A549 (cell line): ENCODE results near the gene INTS7. TPM values are rescaled to one million over a fixed set of nuclear protein-coding genes. Genes with fewer than 3 reads are reported as not detected.
"Not testable (repeated sequence)": the region's sequence is repeated elsewhere in the genome, so short reads cannot be mapped to it uniquely, and the experiment has no call there.

Experiments used
- ATAC-seq, 2 experiments: fragments of 200-7000 bp in 1 of 2; fragments of >200 bp in 1 of 2; cut with Nextera tagmentation in 1 of 2; cut with Tn5 transposase in 1 of 2; 3 replicates each; pipeline versions ENCODE4 v1.8.0 to v1.9.1; 2018 to 2020; ENCODE audit warnings: mild to moderate bottlenecking in 1 of 2, moderate library complexity in 1 of 2
- CTCF ChIA-PET: fragments of 300-600 bp; sonication (Branson Sonifier 250); formaldehyde crosslinking; extraction: SDS; loops from one replicate; lab custom pipeline; 2021; ENCODE audit warnings: antibody characterized with exemption, inconsistent platforms; lab: Yijun Ruan, JAX
- POLR2A ChIA-PET: fragments of 350-600 bp; formaldehyde crosslinking; extraction: SDS; loops from one replicate; lab custom pipeline; 2021; ENCODE audit warnings: antibody characterized with exemption, inconsistent platforms; lab: Yijun Ruan, JAX
- DNase-seq, 2 experiments: peaks; one replicate each; pipeline versions ENCODE4 v3.0.0 to v3.0.0-alpha.2; 2011 to 2016; ENCODE audit warnings: low read depth in 1 of 2, low spot score in 1 of 2
- FAIRE-seq: peaks from 2 replicates; lab custom pipeline; 2011; peaks lifted over from hg19 to GRCh38; lab: Jason Lieb, UNC
- H3K27ac ChIP-seq, 2 experiments: fragments of >200 bp; sonication (Bioruptor Twin); formaldehyde crosslinking; 3 replicates each; pipeline ENCODE4 v1.5.1; 2016 to 2017
- H3K4me1 ChIP-seq: fragments of >200 bp; sonication (Bioruptor Twin); formaldehyde crosslinking; 3 replicates; pipeline ENCODE4 v1.6.1; 2016
- H3K4me2 ChIP-seq: fragments of >200 bp; sonication (Bioruptor Twin); formaldehyde crosslinking; 3 replicates; pipeline ENCODE4 v1.6.1; 2016
- H3K4me3 ChIP-seq: fragments of >200 bp; sonication (Bioruptor Twin); formaldehyde crosslinking; 3 replicates; pipeline ENCODE4 v1.5.1; 2016
- H3K9me3 ChIP-seq: fragments of >200 bp; sonication (Bioruptor Twin); formaldehyde crosslinking; 3 replicates; pipeline ENCODE4 v1.6.1; 2016
- CEBPB ChIP-seq, 2 experiments: fragments of >200 bp in 1 of 2; sonication (Bioruptor Twin) in 1 of 2; formaldehyde crosslinking in 1 of 2; IDR thresholded peaks; 2 replicates each; pipeline ENCODE4 v1.6.1; 2012 to 2016
- FOXS1 ChIP-seq: fragments of 250-450 bp; sonication (Bioruptor Pico); IDR thresholded peaks from 2 replicates; pipeline ENCODE4 v1.5.0; 2020; ENCODE audit warnings: mild to moderate bottlenecking, moderate library complexity
- GATA3 ChIP-seq: IDR thresholded peaks from 2 replicates; pipeline ENCODE4 v1.6.1; 2012; ENCODE audit warnings: borderline replicate concordance
- HEYL ChIP-seq: fragments of 250-450 bp; sonication (Bioruptor Pico); IDR thresholded peaks from 2 replicates; pipeline ENCODE4 v1.8.0; 2021; ENCODE audit warnings: mild to moderate bottlenecking, moderate library complexity
- JUN ChIP-seq, 2 experiments: fragments of >200 bp; sonication (Bioruptor Twin); formaldehyde crosslinking; IDR thresholded peaks; 2 replicates in 1 of 2; 3 replicates in 1 of 2; pipeline ENCODE4 v1.6.1; 2016 to 2017
- JUNB ChIP-seq: fragments of >200 bp; sonication (Bioruptor Twin); formaldehyde crosslinking; IDR thresholded peaks from 2 replicates; pipeline ENCODE4 v1.6.1; 2016
- MYC ChIP-seq: IDR thresholded peaks from 2 replicates; pipeline ENCODE4 v1.6.1; 2012; ENCODE audit warnings: mild to moderate bottlenecking, inconsistent platforms, low read length, improper control_type of control experiment, borderline replicate concordance
- RARB ChIP-seq: fragments of 250-450 bp; sonication (Bioruptor Pico); IDR thresholded peaks from 2 replicates; pipeline ENCODE4 v1.8.0; 2021; ENCODE audit warnings: mild to moderate bottlenecking, moderate library complexity
- RCOR1 ChIP-seq: fragments of 150-350 bp; IDR thresholded peaks from 2 replicates; pipeline ENCODE4 v1.6.1; 2014; ENCODE audit warnings: antibody characterized with exemption, low read length, low read depth
- SREBF2 ChIP-seq: fragments of 450-650 bp; IDR thresholded peaks from 2 replicates; pipeline ENCODE4 v1.6.1; 2014; ENCODE audit warnings: mild to moderate bottlenecking, moderate library complexity
- WGBS: methylation state at CpG from one replicate; pipeline ENCODE4 v1.1.6; 2017; ENCODE audit errors: missing lambda C conversion rate; 5-methylcytosine and 5-hydroxymethylcytosine counted together
- polyA plus RNA-seq, 4 experiments: library from polyadenylated mRNA; depleted of rRNA in 3 of 4; stranded (reverse); fragments of >200 nt; fragmentation: RNase III in 1 of 4; extraction: RNeasy Plus Mini Kit Qiagen cat#74134 plus additional on column Dnase treatment in 1 of 4; gene quantifications; 2 replicates in 3 of 4; 3 replicates in 1 of 4; pipeline ENCODE4 v1.2.3, GENCODE V29; 2011 to 2017
- TF ChIP-seq, protein P1 (sequence below): fragments of 200-600 bp; sonication (generic); IDR thresholded peaks from 2 replicates; pipeline ENCODE4 v1.6.1; 2016; ENCODE audit warnings: antibody characterized with exemption, mild to moderate bottlenecking, moderate library complexity
- TF ChIP-seq, protein P2 (sequence below): IDR thresholded peaks from 2 replicates; pipeline ENCODE4 v1.6.1; 2012; ENCODE audit warnings: low read depth, borderline replicate concordance

Gene INTS7
- polyA plus RNA-seq, 2 of the 4 experiments (the other 2 are of a cell fraction): 21.5 to 47.2 TPM

DNA sequence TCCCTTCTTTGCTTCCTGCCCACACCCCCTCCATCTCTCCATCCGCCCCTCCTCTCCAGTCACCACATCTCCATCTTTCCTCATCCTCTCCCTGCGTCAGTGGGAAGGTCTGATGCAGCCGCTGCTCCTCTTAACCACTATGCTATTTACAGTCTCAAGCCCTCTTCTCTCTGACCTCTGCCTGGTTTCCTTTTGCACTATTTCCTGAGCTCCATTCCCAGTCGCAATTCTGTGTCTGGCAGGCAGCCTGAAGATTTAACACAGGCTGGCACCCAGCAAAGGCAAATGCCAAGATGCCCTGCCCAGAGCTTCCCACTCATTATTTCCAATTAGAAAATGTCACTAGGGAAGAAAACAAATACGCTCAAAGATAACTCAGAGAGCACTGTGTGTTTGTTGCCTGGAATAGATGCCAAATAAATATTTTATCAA lies 115.2 kb downstream of the INTS7 start (continued):
- no peak for TF ChIP-seq RCOR1
- peak; percentile 67 to 85; a peak in 4 of 5 replicates for TF ChIP-seq JUN (IDR thresholded peaks at IDR 0.05)
- TF ChIP-seq GATA3: peak; percentile 74
- no peak for TF ChIP-seq RARB (CRISPR knock-in tag)
- TF ChIP-seq, protein P1, sequence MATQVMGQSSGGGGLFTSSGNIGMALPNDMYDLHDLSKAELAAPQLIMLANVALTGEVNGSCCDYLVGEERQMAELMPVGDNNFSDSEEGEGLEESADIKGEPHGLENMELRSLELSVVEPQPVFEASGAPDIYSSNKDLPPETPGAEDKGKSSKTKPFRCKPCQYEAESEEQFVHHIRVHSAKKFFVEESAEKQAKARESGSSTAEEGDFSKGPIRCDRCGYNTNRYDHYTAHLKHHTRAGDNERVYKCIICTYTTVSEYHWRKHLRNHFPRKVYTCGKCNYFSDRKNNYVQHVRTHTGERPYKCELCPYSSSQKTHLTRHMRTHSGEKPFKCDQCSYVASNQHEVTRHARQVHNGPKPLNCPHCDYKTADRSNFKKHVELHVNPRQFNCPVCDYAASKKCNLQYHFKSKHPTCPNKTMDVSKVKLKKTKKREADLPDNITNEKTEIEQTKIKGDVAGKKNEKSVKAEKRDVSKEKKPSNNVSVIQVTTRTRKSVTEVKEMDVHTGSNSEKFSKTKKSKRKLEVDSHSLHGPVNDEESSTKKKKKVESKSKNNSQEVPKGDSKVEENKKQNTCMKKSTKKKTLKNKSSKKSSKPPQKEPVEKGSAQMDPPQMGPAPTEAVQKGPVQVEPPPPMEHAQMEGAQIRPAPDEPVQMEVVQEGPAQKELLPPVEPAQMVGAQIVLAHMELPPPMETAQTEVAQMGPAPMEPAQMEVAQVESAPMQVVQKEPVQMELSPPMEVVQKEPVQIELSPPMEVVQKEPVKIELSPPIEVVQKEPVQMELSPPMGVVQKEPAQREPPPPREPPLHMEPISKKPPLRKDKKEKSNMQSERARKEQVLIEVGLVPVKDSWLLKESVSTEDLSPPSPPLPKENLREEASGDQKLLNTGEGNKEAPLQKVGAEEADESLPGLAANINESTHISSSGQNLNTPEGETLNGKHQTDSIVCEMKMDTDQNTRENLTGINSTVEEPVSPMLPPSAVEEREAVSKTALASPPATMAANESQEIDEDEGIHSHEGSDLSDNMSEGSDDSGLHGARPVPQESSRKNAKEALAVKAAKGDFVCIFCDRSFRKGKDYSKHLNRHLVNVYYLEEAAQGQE: no peak
- no peak for TF ChIP-seq MYC
- TF ChIP-seq FOXS1 (CRISPR knock-in tag): no peak
- peak in 1 of 2 experiments; percentile 21; a peak in 2 of 4 replicates for TF ChIP-seq CEBPB (IDR thresholded peaks at IDR 0.05)
- TF ChIP-seq SREBF2: no peak
- TF ChIP-seq JUNB: peak; percentile 61
- TF ChIP-seq HEYL (CRISPR knock-in tag): peak; percentile 24; the same call in 1 of the 2 replicates

DNA sequence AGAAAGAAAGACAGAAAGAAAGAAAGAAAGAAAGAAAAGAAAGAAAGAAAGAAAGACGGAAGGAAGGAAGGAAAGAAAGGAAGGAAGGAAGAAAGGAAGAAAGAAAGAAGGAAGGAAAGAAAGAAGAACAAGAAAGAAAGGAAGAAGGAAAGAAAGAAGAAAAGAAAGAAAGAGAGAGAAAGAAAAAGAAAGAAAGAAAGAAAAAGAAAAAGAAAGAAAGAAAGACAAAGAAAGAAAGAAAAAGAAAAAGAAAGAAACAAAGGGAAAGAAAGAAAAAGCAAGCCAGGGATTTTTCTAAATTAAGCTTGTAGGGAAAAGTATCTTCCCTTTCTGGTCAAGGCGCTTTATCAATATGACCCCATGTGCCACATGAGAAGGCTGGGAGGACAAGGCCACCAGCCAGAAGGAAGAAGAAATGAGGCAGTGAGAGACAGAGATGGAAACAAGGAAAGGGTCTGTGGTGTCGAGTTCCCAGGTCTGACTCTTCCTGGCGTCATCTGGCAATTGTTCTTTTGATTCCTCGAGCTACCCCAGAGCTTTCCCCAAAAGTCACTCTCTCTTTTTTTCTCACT lies 116.4 kb downstream of the INTS7 start:
- no peak overlapping the region for H3K4me3 ChIP-seq
- ATAC-seq (no peak), FAIRE-seq (no peak), DNase-seq (no peak)
- POLR2A ChIA-PET: interaction anchor here (0.6 kb wide), 1 partner anchor 94 kb away, joined by 4 read pairs; no protein-coding TSS in a partner anchor
- CTCF ChIA-PET: interaction anchor here (0.6 to 2.7 kb wide), 4 partner anchors 26 to 222 kb away, joined by 3 to 9 read pairs (median 4); no protein-coding TSS in a partner anchor
- H3K4me1 ChIP-seq: peaks cover 53% of the 10 kb centered on the region
- WGBS: 90% methylated on average over 4 of the region's 5 CpGs
- TF ChIP-seq, protein P1: no peak
- TF ChIP-seq, protein P2, sequence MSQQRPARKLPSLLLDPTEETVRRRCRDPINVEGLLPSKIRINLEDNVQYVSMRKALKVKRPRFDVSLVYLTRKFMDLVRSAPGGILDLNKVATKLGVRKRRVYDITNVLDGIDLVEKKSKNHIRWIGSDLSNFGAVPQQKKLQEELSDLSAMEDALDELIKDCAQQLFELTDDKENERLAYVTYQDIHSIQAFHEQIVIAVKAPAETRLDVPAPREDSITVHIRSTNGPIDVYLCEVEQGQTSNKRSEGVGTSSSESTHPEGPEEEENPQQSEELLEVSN: no peak
- peak overlapping the region; percentile 95 for H3K27ac ChIP-seq
- H3K9me3 ChIP-seq: no peaks in the 10 kb centered on the region
- peak overlapping the region; percentile 84 for H3K4me2 ChIP-seq

DNA sequence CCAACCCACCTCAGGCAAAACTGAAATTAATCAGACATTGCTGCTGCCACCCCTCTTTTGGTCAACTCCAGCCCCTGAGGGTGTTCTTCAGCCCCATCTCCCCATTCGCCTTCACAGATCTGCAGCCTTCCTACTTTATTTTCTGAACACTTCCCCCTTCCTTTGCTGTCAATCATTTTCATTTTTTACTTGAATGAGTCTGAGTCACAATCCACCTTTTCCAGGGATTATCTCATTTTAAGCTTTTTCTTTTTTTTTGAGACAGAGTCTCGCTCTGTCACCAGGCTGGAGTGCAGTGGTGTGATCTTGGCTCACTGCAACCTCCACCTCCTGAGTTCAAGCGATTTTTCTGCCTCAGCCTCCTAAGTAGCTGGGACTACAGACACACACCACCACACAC lies 118.9 kb downstream of the INTS7 start:
- Histone ChIP-seq H3K27ac (peak overlapping the region; percentile 95), H3K4me2 (peak overlapping the region; percentile 84; the same call in 1 of the 3 replicates), H3K4me1 (peaks cover 65% of the 10 kb centered on the region)
- WGBS: 83% methylated on average over 3 of the region's 3 CpGs
- not testable (repeated sequence) for FAIRE-seq, ATAC-seq, DNase-seq, H3K4me3 ChIP-seq, H3K9me3 ChIP-seq
- CTCF ChIA-PET: interaction anchor here (0.8 to 2.0 kb wide), 4 partner anchors 10 to 218 kb away, joined by 3 to 9 read pairs (median 6); no protein-coding TSS in a partner anchor
- POLR2A ChIA-PET: interaction anchor here (0.7 kb wide), 1 partner anchor 237 kb away, joined by 3 read pairs; no protein-coding TSS in a partner anchor
